ENCODE results near the gene MYBL2.

The MYBL2 gene

GRCh38 chr20:43682446-43682845 is 15.5 kb downstream of the MYBL2 start:
- DNase-seq (ENCODE audit: low read depth) = no peak

DNA sequence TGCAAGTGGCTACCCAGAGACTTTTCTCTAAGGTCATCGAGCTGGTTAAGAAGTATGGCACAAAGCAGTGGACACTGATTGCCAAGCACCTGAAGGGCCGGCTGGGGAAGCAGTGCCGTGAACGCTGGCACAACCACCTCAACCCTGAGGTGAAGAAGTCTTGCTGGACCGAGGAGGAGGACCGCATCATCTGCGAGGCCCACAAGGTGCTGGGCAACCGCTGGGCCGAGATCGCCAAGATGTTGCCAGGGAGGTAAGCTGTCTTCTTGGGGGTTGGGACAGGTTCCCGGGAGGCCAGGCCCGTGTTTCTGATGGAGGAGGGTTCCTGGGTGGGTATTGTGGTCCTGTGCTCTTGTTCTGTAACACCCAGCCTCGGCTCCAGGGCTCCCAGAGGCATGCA is 19.9 kb downstream of the MYBL2 start:
- DNase-seq (ENCODE audit: low read depth) = no peak

- no peak for DNase-seq (ENCODE audit: low read depth)
Measured at GRCh38 chr20:43689165-43689564, 22.3 kb downstream of the MYBL2 start.

DNA sequence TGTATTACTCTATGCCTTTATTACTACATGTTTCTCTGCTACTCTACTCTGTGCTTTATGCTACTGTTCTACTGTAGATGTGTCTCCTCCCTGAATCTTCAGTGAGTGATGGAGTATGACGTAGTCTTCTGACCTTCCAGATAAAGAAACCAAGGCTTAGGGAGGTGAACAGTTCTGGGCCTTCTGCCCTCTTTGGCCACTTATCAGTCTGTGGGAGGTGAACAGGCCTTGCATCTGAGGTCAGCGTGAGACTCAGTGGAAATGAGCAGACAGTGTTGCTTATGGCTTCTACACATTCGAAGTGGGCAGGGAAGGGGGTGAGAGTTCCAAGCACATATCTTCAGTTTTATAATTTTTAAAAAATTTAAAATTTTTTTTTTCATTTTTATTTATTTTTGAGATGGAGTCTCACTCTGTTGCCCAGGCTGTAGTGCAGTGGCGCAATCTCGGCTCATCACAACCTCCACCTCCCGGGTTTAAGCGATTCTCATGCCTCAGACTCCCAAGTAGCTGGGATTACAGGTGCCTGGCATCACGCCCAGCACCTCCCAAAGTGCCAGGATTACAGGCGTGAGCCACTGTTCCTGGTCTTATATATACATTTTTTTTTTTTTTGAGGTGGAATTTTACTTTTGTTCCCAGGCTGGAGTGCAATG is 24.2 kb downstream of the MYBL2 start:
- DNase-seq (ENCODE audit: low read depth) = no peak

GRCh38 chr20:43691928-43692524 is 25.1 kb downstream of the MYBL2 start:
- DNase-seq (ENCODE audit: low read depth) = peak; percentile 33

DNA sequence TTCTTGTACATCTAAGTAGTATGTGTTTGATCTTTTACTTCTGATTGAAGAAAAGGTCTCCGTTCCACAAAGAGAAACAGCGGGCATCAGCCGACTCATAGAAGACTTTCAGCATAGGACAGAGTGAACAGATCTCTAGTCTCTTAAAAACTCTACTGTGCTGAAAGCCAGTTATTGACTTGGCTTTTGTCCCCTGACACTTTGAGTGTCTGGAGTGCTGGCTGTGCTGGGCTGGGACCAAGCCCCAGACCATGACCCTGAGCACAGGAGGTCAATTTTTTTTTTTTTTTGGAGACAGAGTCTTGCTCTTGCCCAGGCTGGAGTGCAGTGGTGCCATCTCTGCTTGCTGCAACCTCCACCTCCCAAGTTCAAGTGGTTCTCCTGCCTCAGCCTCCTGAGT is 27.8 kb downstream of the MYBL2 start:
- DNase-seq (ENCODE audit: low read depth) = no peak

GRCh38 chr20:43695571-43695970 is 28.7 kb downstream of the MYBL2 start:
- DNase-seq (ENCODE audit: low read depth) = no peak

DNA sequence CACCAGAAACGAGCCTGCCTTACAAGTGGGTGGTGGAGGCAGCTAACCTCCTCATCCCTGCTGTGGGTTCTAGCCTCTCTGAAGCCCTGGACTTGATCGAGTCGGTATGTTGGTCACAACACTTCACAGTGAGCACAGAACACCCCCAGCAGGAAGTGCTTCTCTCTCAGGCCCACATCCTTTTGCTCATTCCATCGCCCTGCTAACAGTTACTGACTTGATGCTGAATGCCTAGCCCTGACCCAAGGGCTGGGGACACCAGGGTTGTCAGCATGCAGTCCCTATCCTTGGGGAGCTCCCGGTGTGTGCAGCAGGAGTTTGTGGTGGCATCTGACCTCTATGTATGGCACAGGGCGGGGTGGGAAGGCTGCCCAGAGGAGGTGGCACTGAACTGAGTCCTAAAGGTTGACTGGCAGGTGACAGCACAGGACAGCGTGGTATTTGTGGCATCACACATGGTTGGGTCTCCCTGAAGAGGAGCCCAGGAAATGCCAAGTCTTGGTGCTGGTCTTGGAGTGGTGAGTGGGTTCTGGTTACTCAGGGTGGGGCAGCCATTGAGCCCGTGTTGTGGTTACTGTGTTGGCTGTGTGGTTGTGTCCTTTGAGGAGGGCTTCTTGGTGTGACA is 33.1 kb downstream of the MYBL2 start:
- no peak for DNase-seq (ENCODE audit: low read depth)

GRCh38 chr20:43700627-43701026 is 33.7 kb downstream of the MYBL2 start:
- no peak for DNase-seq (ENCODE audit: low read depth)

- no peak for DNase-seq (ENCODE audit: low read depth)
Measured at GRCh38 chr20:43702502-43702901, 35.6 kb downstream of the MYBL2 start.

GRCh38 chr20:43710370-43711044 is 43.6 kb downstream of the MYBL2 start:
- no peak for DNase-seq (ENCODE audit: low read depth)

DNA sequence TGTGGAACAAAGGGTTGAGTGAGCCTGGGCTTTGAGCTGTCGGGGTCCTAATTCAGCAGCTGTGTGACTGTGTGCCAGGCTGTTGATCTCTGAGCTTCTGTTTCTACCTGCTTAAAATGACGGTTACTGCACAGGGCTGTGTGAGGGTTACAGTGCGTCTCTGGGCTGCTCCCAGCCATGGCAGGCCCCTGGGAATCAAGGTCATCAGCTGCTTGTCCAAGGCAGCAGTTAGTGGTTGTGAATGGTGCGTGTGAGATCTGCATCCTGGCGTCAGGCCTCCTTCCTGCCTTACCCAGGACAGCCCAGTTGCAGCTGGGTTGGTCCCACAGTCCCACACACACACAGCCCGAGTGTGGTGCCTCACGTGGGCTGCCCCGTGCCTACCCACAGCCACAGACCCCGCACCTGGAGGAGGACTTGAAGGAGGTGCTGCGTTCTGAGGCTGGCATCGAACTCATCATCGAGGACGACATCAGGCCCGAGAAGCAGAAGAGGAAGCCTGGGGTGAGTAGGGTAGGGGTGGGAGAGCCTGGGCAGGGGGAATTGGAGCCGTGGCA is 44.3 kb downstream of the MYBL2 start:
- DNase-seq (ENCODE audit: low read depth) = no peak

- no peak for DNase-seq (ENCODE audit: low read depth)
Measured at GRCh38 chr20:43715044-43715443, 48.1 kb downstream of the MYBL2 start.

DNA sequence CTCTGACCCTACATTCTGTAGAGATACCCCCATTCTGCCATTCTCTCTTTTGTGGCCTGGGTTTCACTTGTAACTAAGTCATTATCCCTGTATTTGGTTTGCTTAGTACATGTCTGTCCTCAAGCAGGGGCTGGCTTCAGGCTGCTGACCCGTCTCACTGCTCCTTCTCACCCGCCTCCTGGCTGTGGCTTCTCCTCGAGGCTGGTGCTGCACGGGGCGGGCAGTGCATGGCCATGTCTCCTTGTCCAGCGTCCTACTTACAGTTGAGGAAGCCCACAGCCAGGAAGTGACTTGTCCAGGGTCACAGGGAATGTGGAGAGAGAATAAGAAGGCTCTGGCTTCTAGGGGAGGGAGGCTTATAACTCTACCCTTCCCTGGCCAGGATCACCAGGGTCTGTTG is 48.6 kb downstream of the MYBL2 start:
- DNase-seq (ENCODE audit: low read depth) = no peak

GRCh38 chr20:43716123-43716522 is 49.2 kb downstream of the MYBL2 start:
- DNase-seq (ENCODE audit: low read depth) = no peak

- no peak for DNase-seq (ENCODE audit: low read depth)
Measured at GRCh38 chr20:43716757-43717615, 50.1 kb downstream of the MYBL2 start.

- DNase-seq (ENCODE audit: low read depth) = no peak
Measured at GRCh38 chr20:43717616-43717995, 50.7 kb downstream of the MYBL2 start.

- DNase-seq (ENCODE audit: low read depth) = no peak
Measured at GRCh38 chr20:43720007-43720406, 53.1 kb downstream of the MYBL2 start.

GRCh38 chr20:43721097-43721428 is 54.1 kb downstream of the MYBL2 start:
- no peak for DNase-seq (ENCODE audit: low read depth)

- no peak for DNase-seq (ENCODE audit: low read depth)
Measured at GRCh38 chr20:43721429-43722152, 54.7 kb downstream of the MYBL2 start.

- no peak for DNase-seq (ENCODE audit: low read depth)
Measured at GRCh38 chr20:43722153-43722505, 55.2 kb downstream of the MYBL2 start.

Data from fibroblast of the conjunctiva (primary cell).